ENCODE results near the gene GRM8. TPM values are rescaled to one million over a fixed set of nuclear protein-coding genes. Genes with fewer than 3 reads are reported as not detected.

Gene GRM8
- polyA plus RNA-seq, 1 donor (not counting 4 experiments of a cell fraction or from before 2014, with no cell fraction given): not detected

DNA sequence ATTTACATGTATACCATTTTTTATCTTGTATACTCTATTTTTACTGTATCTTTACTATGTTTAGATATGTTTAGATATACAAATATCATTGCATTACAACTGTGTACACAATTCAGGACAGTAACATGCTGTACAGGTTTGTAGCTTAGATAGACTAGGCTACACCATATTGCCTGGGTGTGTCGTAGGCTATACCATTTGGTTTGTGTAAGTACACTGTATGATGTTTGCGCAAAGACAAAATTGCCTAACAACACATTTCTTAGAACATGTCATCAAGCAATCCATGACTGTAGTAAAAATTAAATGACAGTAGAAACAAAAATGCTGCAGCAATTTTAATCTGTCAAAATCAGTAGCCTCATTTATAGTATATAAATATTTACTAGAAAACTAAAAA, 812.2 kb downstream of the GRM8 start:
- no peak overlapping the region for H3K4me2 ChIP-seq (ENCODE audit: control insufficient read depth, extremely low read depth, insufficient read depth, low read depth, low read length)
- DNase-seq (ENCODE audit: low read depth, low spot score): no peak
- H3K9me1 ChIP-seq (ENCODE audit: control insufficient read depth, extremely low read depth, insufficient read depth, low read length): no peaks in the 10 kb centered on the region
- H3K4me3 ChIP-seq (ENCODE audit: control insufficient read depth in 2 of 3, extremely low read depth in 1 of 3, insufficient read depth in 2 of 3, low read depth in 1 of 3, low read length in 3 of 3): no peak overlapping the region
- H3K36me3 ChIP-seq (ENCODE audit: control insufficient read depth in 2 of 2, extremely low read depth in 1 of 2, insufficient read depth in 2 of 2, low read length in 2 of 2): no peaks in the 10 kb centered on the region
- no peak overlapping the region for H3K9ac ChIP-seq (ENCODE audit: control insufficient read depth, extremely low read depth, insufficient read depth, low read length)
- no peak overlapping the region for H2AFZ ChIP-seq (ENCODE audit: control insufficient read depth, low read length)
- H4K20me1 ChIP-seq (ENCODE audit: control insufficient read depth, extremely low read depth, insufficient read depth, low read length): no peaks in the 10 kb centered on the region
- H3K4me1 ChIP-seq (ENCODE audit: control insufficient read depth, extremely low read depth, insufficient read depth, low read length): no peaks in the 10 kb centered on the region
- no peak for FAIRE-seq
- H3K27me3 ChIP-seq (ENCODE audit: control insufficient read depth, extremely low read depth, insufficient read depth, low read length): no peaks in the 10 kb centered on the region
- H3K79me2 ChIP-seq (ENCODE audit: control insufficient read depth, insufficient read depth, low read length): no peaks in the 10 kb centered on the region
- TF ChIP-seq EZH2 (IDR thresholded peaks at IDR 0.05; ENCODE audit: low read length): no peak
- TF ChIP-seq, protein P1, sequence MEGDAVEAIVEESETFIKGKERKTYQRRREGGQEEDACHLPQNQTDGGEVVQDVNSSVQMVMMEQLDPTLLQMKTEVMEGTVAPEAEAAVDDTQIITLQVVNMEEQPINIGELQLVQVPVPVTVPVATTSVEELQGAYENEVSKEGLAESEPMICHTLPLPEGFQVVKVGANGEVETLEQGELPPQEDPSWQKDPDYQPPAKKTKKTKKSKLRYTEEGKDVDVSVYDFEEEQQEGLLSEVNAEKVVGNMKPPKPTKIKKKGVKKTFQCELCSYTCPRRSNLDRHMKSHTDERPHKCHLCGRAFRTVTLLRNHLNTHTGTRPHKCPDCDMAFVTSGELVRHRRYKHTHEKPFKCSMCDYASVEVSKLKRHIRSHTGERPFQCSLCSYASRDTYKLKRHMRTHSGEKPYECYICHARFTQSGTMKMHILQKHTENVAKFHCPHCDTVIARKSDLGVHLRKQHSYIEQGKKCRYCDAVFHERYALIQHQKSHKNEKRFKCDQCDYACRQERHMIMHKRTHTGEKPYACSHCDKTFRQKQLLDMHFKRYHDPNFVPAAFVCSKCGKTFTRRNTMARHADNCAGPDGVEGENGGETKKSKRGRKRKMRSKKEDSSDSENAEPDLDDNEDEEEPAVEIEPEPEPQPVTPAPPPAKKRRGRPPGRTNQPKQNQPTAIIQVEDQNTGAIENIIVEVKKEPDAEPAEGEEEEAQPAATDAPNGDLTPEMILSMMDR (optimal IDR thresholded peaks at IDR 0.05 in 1 of 3, IDR thresholded peaks at IDR 0.05 in 1 of 3, conservative IDR thresholded peaks at IDR 0.05 in 1 of 3; ENCODE audit: extremely low read depth in 1 of 3, insufficient read depth in 2 of 3, low read length in 3 of 3): no peak
- H3K9me3 ChIP-seq (ENCODE audit: control insufficient read depth, low read depth, low read length): no peaks in the 10 kb centered on the region
- dilution Hi-C loops (cut with MboI; ENCODE audit: extremely low pct_ligation_motif_present, low sequenced_read_pairs): no loop called here
- no peak overlapping the region for H3K27ac ChIP-seq (ENCODE audit: control insufficient read depth, insufficient read depth, low read length)

GRCh38 chr7:126436213-126436868, 816.4 kb downstream of the GRM8 start:
- dilution Hi-C loops (cut with MboI; ENCODE audit: extremely low pct_ligation_motif_present, low sequenced_read_pairs): no loop called here
- H2AFZ ChIP-seq (ENCODE audit: control insufficient read depth, low read length): no peak overlapping the region
- H3K79me2 ChIP-seq (ENCODE audit: control insufficient read depth, insufficient read depth, low read length): no peaks in the 10 kb centered on the region
- DNase-seq (ENCODE audit: low read depth, low spot score) (no peak), FAIRE-seq (no peak)
- no peak overlapping the region for H3K4me2 ChIP-seq (ENCODE audit: control insufficient read depth, extremely low read depth, insufficient read depth, low read depth, low read length)
- H3K27ac ChIP-seq (ENCODE audit: control insufficient read depth, insufficient read depth, low read length): no peak overlapping the region
- no peaks in the 10 kb centered on the region for H3K9me1 ChIP-seq (ENCODE audit: control insufficient read depth, extremely low read depth, insufficient read depth, low read length)
- no peaks in the 10 kb centered on the region for H3K27me3 ChIP-seq (ENCODE audit: control insufficient read depth, extremely low read depth, insufficient read depth, low read length)
- no peaks in the 10 kb centered on the region for H3K36me3 ChIP-seq (ENCODE audit: control insufficient read depth in 2 of 2, extremely low read depth in 1 of 2, insufficient read depth in 2 of 2, low read length in 2 of 2)
- H3K4me1 ChIP-seq (ENCODE audit: control insufficient read depth, extremely low read depth, insufficient read depth, low read length): no peaks in the 10 kb centered on the region
- TF ChIP-seq, protein P1 (optimal IDR thresholded peaks at IDR 0.05 in 1 of 3, IDR thresholded peaks at IDR 0.05 in 1 of 3, conservative IDR thresholded peaks at IDR 0.05 in 1 of 3; ENCODE audit: extremely low read depth in 1 of 3, insufficient read depth in 2 of 3, low read length in 3 of 3): no peak
- TF ChIP-seq EZH2 (IDR thresholded peaks at IDR 0.05; ENCODE audit: low read length): no peak
- no peak overlapping the region for H3K4me3 ChIP-seq (ENCODE audit: control insufficient read depth in 2 of 3, extremely low read depth in 1 of 3, insufficient read depth in 2 of 3, low read depth in 1 of 3, low read length in 3 of 3)
- no peaks in the 10 kb centered on the region for H3K9me3 ChIP-seq (ENCODE audit: control insufficient read depth, low read depth, low read length)
- no peaks in the 10 kb centered on the region for H4K20me1 ChIP-seq (ENCODE audit: control insufficient read depth, extremely low read depth, insufficient read depth, low read length)
- no peak overlapping the region for H3K9ac ChIP-seq (ENCODE audit: control insufficient read depth, extremely low read depth, insufficient read depth, low read length)
